Uterus (tissue), 2 donors: ENCODE data around the gene ALAS1.

Experiments used
- CTCF ChIP-seq, 4 experiments: fragments of 200-600 bp in 2 of 4; fragments of 450-650 bp in 2 of 4; sonication (generic) in 2 of 4; IDR thresholded peaks; one replicate each; pipeline ENCODE4 v1.5.1; 2016 to 2019; ENCODE audit warnings: antibody characterized with exemption in 4 of 4, mild to moderate bottlenecking in 2 of 4, moderate library complexity in 1 of 4
- POLR2A ChIP-seq, 2 donors: fragments of 450-650 bp; IDR thresholded peaks; one replicate each; pipeline ENCODE4 v1.6.1; 2016; ENCODE audit warnings: antibody characterized with exemption in 2 of 2, mild to moderate bottlenecking in 1 of 2, moderate library complexity in 1 of 2

- TF ChIP-seq CTCF (IDR thresholded peaks at IDR 0.05) (no peak), POLR2A (IDR thresholded peaks at IDR 0.05) (no peak)
Observed at GRCh38 chr3:52186729-52187128, 11.2 kb upstream of the ALAS1 start.
